HG03175 (cell line): ENCODE results near the gene VPS13A.
A peak's percentile ranks its signal among the peaks of the same experiment; 100 is the strongest.

Source experiments
- ATAC-seq: cut with Tn5 transposase; IDR thresholded peaks from one replicate; pipeline ENCODE4 v1.9.1; 2021; ENCODE audit warnings: mild to moderate bottlenecking, moderate library complexity; ENCODE audit not compliant: unreplicated experiment

The VPS13A gene

GRCh38 chr9:77177143-77177893 is at the start of gene VPS13A:
TSS of gene VPS13A (plus strand) at chr9:77177534. CDS start at chr9:77177705, 171 bp downstream.
- ATAC-seq: peak; percentile 89

- no peak for ATAC-seq
Observed at GRCh38 chr9:77128125-77128789, 49.1 kb upstream of the VPS13A start.

- ATAC-seq: no peak
Observed at GRCh38 chr9:77131399-77131798, 45.9 kb upstream of the VPS13A start.

- ATAC-seq: no peak
Observed at GRCh38 chr9:77133011-77133410, 44.3 kb upstream of the VPS13A start.

- ATAC-seq: no peak
Observed at GRCh38 chr9:77142366-77142765, 35.0 kb upstream of the VPS13A start.

- ATAC-seq: no peak
Observed at GRCh38 chr9:77149879-77150278, 27.5 kb upstream of the VPS13A start.

GRCh38 chr9:77152289-77152688 is 25.0 kb upstream of the VPS13A start:
- no peak for ATAC-seq

- ATAC-seq: no peak
Observed at GRCh38 chr9:77156646-77157371, 20.5 kb upstream of the VPS13A start.

GRCh38 chr9:77158772-77159513 is 18.4 kb upstream of the VPS13A start:
- no peak for ATAC-seq

- ATAC-seq: no peak
Observed at GRCh38 chr9:77161191-77161590, 16.1 kb upstream of the VPS13A start.

- no peak for ATAC-seq
Observed at GRCh38 chr9:77161966-77162365, 15.4 kb upstream of the VPS13A start.

- ATAC-seq: no peak
Observed at GRCh38 chr9:77162366-77162765, 15.0 kb upstream of the VPS13A start.

GRCh38 chr9:77163884-77164283 is 13.4 kb upstream of the VPS13A start:
- no peak for ATAC-seq

GRCh38 chr9:77166193-77166592 is 11.1 kb upstream of the VPS13A start:
- ATAC-seq: no peak

- ATAC-seq: no peak
Observed at GRCh38 chr9:77170991-77171699, 6.2 kb upstream of the VPS13A start.

- ATAC-seq: no peak
Observed at GRCh38 chr9:77175151-77175550, 2.2 kb upstream of the VPS13A start.

GRCh38 chr9:77176106-77176505 is 1.2 kb upstream of the VPS13A start:
- no peak for ATAC-seq

- no peak for ATAC-seq
Observed at GRCh38 chr9:77176686-77177142, 620 bp upstream of the VPS13A start.

- peak; percentile 22 for ATAC-seq
Observed at GRCh38 chr9:77177894-77178794, 810 bp downstream of the VPS13A start.
